ENCODE results near the gene UBL5.

Gene UBL5

DNA sequence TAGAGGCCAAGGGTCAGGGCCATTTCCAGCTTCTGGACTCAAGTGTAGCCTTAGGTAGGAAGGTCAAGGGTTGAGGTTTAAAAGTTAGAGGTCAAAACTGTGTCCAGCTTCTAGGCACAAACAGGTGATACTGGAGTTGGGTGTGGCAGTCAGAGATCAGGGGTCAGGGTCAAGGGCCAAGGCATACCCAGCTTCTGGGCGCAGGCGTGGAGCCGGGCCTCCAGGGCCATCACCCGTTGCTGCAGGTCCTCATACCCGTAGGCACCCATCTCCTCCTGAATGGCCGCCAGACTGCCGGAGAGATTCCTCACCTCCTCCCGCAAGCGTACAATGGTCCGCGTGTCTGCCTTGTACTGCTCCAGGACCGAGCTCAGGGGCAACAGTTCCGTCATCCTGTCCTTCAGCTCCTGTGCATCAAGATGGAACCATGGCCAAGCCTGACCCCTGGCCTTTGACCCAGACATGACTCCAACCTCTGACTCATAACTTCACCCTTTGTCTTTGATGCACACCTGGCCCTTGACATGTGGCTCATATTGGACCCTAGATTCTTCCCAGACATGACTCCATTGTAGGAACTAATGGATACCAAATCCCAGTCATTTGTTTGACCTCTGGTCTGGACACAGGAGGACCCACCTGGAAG, 29.5 kb downstream of the UBL5 start:
- no peak for FAIRE-seq

- FAIRE-seq: no peak
Observed at GRCh38 chr19:9857920-9858746, 30.4 kb downstream of the UBL5 start.

GRCh38 chr19:9858766-9859165, 31.0 kb downstream of the UBL5 start:
- no peak for FAIRE-seq

DNA sequence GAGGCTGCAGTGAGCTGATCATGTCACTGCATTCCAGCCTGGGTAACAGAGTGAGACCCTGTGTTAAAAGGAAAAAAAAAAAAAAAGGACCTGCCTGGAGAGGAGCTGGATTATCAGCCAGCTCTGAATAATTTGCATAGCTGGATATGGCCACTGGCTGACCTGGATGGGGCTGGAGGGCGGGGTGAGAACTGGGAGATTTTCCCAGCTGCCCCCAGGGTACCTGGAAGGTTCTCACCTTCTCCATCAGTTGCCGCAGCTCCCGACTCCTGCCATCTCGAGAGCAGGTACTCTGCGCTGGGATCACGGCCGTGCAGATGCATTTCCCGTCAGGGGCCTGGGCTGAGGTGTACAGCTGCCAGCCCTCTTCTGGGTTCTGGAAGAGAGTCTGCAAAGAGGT, 32.7 kb downstream of the UBL5 start:
- no peak for FAIRE-seq

- no peak for FAIRE-seq
Observed at GRCh38 chr19:9861503-9861902, 33.8 kb downstream of the UBL5 start.

- FAIRE-seq: no peak
Observed at GRCh38 chr19:9862938-9863337, 35.2 kb downstream of the UBL5 start.

DNA sequence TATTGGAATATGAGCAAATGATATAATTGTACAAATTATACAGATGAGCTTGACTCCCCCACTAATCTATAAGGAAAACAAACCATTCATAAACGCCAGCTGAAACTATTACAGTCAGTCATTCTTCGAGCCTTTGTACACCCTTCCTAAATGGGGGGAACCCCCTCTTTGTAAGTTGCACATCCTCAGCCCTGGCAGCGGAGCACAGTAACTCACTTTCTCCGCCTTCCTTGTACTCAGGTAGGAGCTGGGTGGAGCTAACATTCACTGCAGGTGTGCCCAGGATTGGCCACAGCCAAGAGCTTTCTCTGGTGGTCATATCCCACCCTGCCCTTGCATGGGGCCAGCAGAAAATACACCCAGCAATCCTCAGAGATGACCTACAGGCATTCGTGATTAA, 36.0 kb downstream of the UBL5 start:
- no peak for FAIRE-seq

DNA sequence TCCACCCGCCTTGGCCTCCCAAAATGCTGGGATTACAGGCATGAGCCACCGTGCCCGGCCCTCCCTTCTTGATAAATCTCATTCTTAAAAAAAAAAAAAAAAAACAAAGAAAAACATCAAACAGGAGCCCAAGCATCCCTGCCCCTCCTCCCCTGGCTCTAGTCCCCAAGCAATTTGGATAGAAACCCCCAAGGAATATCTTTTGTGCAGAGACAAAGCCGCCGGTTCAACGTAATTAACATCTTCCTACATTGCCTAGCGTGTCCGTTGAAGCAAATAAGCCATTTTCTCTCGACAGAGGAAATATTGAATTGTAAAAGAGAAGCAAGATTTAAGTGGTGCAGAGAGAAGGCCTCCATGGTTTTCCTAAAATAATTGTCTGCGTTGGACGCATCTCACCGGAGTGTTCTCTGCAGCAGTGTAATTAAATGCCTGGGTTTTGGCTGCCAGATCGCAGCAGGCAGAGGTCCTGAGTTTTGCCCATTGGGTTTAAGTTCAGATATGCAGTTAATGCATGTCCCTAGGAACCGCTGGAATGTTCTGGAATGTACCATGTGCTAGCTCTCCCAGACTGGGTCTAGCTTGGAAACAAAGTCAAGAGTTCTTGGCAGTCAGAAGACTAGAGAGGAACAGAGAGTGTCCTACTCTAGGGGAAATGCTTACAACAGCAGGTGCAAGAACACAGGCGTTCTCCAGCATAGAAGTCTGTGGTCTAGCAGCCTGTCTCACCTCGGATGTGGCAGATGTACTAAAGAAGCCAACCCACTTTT, 38.2 kb downstream of the UBL5 start:
- no peak for FAIRE-seq

- FAIRE-seq: no peak
Observed at GRCh38 chr19:9868983-9869617, 41.4 kb downstream of the UBL5 start.

DNA sequence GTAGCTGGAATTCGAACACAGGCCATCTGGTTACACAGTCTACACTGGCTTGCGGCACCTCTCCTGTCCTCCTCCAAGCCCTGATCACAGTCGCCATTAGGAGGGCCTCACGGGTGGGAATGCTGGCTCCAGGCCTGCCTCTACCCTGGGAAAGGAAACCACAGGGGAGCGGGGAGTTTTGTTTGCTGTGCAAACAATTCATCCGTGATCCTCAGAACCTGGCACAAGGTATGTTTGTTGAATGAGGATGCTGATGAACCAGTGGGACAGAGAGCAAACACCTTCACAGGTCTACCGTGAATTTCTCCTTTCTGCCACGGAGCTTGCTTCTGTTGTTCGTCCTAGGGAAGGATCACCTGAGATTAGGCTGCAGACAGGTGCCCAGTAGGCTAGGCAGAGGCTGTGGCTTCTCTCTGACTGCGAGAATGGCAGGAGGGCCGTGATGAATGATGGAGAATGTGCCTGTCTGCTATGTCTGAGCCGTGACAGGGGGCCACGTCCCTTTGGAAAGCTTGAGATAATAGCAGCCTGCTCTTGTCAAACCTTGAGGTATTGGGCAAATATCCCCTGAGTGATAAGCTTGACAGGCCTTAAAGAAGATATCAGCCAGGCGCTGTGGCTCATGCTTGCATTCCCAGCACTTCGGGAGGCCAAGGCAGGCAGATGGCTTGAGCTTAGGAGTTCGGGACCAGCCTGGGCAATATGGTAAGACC, 44.1 kb downstream of the UBL5 start:
- FAIRE-seq: no peak

DNA sequence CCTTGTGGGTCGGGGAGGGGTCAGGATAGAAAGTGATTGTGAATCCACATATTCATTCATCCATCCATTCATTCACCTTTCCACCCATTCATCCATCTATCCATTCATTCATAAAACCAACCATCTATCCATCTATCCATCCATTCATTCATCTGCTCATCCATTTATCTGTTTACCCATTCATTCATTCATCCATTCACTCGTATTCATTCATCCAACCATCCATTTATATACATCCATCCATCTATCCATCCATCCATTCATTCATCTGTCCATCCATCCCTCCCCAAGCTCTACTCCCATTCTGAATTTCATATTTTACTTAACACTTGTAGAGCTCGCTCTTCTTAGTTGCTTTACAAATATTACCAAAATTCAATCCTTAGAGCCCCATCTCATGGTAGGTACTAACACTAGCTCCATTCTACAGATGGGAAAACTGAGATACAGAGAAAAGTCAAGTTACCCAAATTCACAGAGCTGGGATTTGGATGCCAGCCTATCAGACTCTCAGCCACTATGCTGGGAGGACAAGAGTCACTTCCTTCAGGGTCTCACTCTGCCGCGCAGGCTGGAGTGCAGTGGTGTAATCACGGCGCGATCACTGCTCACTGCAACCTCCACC, 45.0 kb downstream of the UBL5 start:
- no peak for FAIRE-seq

DNA sequence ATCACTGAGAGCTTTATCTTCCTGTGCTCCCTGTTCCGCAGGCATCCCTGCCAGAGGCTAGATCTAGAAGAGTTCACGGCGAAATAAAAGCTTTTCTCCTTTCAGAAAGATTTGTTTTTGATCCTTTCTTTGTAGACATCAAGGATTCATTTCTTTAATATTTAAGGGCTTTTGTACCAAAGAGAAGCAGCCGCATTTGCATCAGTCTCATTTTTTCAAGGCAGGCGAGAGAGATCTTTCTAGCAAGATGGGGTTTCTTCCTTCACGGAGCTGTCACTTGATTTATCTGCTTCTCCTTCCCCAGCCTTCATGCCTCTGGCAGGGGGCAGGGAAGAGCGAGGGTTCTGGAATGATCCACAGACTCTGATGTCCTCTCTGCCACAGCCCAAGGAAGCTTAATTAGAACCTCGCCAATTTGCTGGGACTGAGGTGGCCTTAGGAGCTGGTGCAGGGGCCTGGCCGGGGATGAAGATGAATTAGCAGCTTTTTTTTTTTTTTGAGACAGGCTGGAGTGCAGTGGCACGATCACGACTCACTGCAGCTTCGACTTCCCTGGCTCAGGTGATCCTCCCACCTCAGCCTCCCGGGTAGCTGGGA, 47.4 kb downstream of the UBL5 start:
- no peak for FAIRE-seq

- no peak for FAIRE-seq
Observed at GRCh38 chr19:9875796-9876195, 48.1 kb downstream of the UBL5 start.

GRCh38 chr19:9877780-9878510, 50.2 kb downstream of the UBL5 start:
- FAIRE-seq: no peak

DNA sequence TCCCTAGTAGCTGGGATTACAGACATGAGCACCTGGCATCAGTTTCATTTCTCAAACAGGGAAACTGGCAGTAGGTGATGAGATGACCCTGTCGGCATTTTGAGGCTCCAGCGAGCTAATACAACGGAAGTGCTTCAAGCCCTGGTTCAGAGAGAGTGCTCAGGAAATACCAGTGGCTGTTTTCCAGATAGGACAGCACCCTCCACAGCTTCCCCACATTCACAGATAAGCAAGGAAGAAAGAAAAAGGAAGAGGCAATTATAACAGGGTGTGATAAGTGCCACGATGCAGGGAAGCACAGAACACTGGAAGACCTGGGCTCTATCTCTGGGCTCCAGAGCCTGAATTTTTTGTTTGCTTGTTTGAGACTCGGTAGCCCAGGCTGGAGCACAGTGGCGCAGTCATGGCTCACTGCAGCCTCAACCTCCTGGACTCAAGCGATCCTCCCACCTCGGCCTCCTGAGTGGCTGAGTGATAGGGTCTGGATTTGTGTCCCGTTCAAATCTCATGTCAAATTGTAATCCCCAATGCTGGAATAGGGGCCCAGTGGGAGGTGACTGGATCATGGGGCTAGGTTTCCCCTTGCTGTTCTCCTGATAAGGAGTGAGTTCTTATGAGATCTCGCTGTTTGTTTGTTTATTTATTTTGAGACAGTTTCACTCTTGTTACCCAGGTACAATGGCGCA, 50.9 kb downstream of the UBL5 start:
- FAIRE-seq: no peak
